Amniotic epithelial cell (primary cell): ENCODE results near the gene MDM1.

Experiments
- DNase-seq: peaks from one replicate; pipeline ENCODE4 v3.0.0-alpha.2; 2010; ENCODE audit warnings: low read depth

The MDM1 gene

GRCh38 chr12:68319988-68320623 is 12.1 kb downstream of the MDM1 start:
- DNase-seq = peak; percentile 96

DNA sequence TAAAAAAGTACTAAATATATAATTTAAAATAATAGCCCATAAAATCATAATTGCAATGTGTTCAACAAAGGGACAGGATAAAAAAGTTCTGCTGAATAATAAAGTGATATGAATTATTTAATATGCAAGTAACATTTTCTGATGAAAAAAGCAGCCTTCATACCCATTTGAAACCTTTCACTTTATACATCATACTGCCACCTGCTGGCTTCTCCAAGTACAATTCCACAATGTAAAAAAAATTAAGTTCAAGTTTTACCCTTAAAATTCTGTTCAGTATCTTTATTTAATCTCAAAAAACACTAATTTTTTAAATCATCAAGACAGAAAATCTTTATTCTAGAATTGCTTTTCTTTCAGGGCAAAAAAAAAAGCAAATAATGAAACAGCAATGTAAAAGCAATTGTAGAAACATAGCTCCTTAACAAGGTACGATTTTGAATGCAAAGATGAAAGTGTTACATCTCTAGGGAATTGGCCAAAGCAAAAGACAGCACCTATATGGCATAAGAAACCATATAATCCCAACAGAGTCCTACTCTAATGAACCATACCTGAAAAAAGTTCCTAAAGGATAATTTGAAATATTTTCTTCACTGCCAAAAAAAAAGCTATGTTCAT is 15.0 kb downstream of the MDM1 start:
- peak; percentile 58 for DNase-seq

GRCh38 chr12:68310370-68310769 is 21.8 kb downstream of the MDM1 start:
- peak; percentile 61 for DNase-seq

GRCh38 chr12:68306564-68306963 is 25.6 kb downstream of the MDM1 start:
- DNase-seq = no peak

- no peak for DNase-seq
Measured at GRCh38 chr12:68305278-68305677, 26.9 kb downstream of the MDM1 start.

- no peak for DNase-seq
Measured at GRCh38 chr12:68304626-68305025, 27.5 kb downstream of the MDM1 start.

- DNase-seq = peak; percentile 53
Measured at GRCh38 chr12:68303850-68304249, 28.3 kb downstream of the MDM1 start.

- DNase-seq = no peak
Measured at GRCh38 chr12:68297929-68298328, 34.2 kb downstream of the MDM1 start.

GRCh38 chr12:68294251-68294650 is 37.9 kb downstream of the MDM1 start:
- DNase-seq = no peak

DNA sequence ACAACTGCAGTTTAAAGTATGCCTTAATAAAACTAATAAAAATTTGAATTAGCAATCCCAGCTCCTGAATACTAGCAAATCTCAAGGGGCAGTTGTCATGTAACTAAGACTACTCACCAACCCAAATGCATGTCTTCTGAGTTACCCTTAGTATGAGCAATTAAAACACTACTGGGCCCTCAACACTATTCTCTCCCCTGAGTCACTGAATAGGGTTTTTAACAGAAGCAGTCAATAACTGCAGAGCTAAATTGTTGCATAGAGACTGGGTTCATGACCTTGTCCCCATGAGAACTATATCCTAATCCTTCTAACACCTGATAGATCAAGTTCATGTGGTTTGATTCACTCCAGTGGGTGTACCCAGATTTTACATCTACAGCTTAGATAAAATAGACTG is 38.8 kb downstream of the MDM1 start:
- DNase-seq = no peak

GRCh38 chr12:68292151-68292943 is 39.8 kb downstream of the MDM1 start:
- no peak for DNase-seq

DNA sequence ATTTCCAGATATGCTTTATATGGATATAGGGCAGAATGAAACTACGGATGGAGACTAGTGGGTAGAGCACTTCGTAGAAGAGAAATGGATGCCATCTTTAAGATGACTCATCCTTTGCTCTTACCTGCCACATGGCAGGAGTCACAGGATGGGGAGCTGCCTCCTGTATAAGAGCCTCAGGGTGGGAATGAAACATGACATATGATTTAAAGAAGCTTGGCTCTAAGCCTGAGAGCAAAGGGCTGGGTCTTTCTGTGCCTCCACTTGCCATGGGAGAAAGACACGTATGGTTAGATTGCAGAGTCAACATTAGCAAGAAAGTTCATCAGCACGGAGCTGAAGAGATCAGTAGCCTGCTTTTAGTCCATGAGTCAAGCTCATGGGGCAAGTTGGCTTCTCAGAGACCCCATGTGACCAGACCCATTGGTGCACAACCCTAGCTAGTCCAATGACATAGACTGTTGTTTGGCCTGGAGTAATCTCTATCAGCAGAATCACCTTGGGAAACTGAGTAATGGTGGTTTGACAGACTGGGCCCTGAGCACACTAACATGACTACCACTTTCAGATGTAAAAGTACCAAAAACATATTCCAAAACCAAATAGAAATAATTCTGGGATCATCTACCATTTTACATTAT is 40.6 kb downstream of the MDM1 start:
- DNase-seq = no peak

DNA sequence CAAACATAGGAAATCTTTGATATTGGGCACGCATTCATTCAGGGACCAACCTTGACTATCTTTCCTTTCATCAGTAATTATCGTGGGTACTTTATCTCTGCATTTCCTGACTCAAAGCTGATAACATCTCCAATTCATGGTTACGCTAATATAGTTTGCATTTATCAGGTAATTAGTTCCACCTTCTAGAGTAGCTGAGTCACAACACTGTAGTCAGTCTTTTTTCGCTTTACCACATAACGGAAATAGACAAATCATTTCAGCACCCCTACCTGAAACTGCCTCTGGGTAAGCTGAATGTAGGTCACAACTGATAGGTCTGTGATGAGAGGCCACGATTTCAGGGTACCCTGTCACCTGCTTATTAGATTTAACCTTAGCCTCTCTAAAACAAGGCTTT is 42.0 kb downstream of the MDM1 start:
- DNase-seq = no peak

DNA sequence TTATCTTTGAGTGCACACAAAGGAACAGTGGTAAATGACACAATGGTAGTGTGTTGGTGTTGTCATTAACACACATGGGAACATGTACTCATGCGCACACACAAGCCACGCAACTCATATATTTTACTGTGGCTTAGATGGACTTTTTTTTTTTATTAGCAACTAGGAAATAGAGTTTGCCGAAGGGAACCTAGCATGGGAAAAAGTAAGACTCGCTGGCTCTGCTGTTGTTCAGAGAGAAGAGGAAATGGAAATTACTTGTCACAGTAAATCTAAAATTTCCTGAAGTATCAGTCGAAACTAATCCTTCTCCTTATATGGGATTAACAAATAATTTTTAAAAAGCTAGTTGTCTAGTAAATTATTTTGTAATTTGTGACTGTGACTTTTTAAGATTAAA is 45.1 kb downstream of the MDM1 start:
- no peak for DNase-seq

DNA sequence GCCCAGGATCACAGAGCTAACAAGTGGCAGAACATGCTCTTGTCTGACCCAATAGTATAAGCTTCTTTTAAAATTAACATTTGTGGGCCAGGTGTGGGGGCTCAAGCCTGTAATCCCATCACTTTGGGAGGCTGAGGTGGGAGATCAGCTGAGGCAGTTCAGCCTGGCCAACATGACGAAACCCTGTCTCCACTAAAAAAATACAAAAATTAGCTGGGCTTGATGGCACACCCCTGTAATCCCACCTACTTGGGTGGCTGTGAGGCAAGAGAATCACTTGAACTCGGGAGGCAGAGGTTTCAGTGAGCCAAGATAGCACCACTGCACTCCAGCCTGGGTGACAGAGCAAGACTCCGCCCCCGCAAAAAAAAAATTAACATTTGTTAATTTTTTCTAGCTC is 45.8 kb downstream of the MDM1 start:
- no peak for DNase-seq

DNA sequence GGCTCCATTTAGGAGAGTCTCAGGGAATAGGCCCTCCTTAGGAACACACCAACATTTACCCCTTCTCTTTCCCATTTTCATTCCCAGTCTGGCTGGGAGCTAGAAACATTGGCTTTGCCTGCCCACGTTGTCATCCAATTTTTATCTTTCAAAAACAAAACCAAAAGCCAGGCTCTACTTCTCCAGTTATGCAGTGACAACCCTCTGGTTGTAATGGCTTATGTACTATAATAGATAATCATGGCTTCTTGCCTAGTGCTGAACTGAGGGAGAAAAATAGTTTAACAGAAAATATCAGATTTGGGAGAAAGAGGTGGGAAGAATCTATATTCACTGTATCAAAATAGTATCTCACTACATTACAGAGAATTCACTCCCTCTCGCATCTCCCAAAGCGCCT is 46.6 kb downstream of the MDM1 start:
- no peak for DNase-seq

- DNase-seq = peak; percentile 41
Measured at GRCh38 chr12:68281322-68282077, 50.7 kb downstream of the MDM1 start.

DNA sequence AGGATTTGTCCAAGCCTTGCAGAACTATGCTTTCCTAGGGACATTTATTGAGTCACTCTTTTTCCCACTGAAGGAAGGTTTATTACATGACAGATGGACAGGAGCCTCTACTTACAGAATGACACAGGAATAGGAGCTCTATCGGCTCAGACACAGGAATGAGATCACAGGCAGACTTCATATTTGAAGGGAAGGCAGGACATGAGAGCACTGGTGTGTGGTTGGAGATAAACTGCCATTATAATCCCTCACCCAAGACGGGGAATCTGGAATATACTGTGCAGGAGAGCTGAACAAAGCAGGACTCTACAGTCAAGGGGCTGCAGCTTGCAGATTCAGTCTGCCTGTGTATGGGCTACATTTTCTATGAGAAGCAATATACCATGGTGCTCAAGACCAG is 51.9 kb downstream of the MDM1 start:
- peak; percentile 34 for DNase-seq

- peak; percentile 65 for DNase-seq
Measured at GRCh38 chr12:68279227-68280054, 52.7 kb downstream of the MDM1 start.

- peak; percentile 37 for DNase-seq
Measured at GRCh38 chr12:68276402-68276930, 55.7 kb downstream of the MDM1 start.

GRCh38 chr12:68272732-68273131 is 59.4 kb downstream of the MDM1 start:
- no peak for DNase-seq
